HEK293 (cell line): ENCODE measurements around the gene MAP1LC3B2.

Source experiments
- CTCF ChIP-seq: fragments of 450-650 bp; formaldehyde crosslinking; IDR thresholded peaks from 2 replicates; pipeline ENCODE4 v1.5.1; 2016; ENCODE audit warnings: missing biosample characterization, missing genetic modification characterization
- YY1 ChIP-seq: fragments of 450-650 bp; formaldehyde crosslinking; IDR thresholded peaks from 2 replicates; pipeline ENCODE4 v1.5.1; 2018; ENCODE audit warnings: missing biosample characterization, missing genetic modification characterization
- ZBTB7A ChIP-seq: fragments of 450-650 bp; formaldehyde crosslinking; IDR thresholded peaks from 2 replicates; pipeline ENCODE4 v1.5.1; 2016; ENCODE audit warnings: low read depth, missing biosample characterization, missing genetic modification characterization
- ZNF211 ChIP-seq: fragments of 450-650 bp; formaldehyde crosslinking; IDR thresholded peaks from 2 replicates; pipeline ENCODE4 v1.5.1; 2016; ENCODE audit warnings: low read depth, missing biosample characterization, missing genetic modification characterization
- ZNF311 ChIP-seq: fragments of 450-650 bp; formaldehyde crosslinking; IDR thresholded peaks from 2 replicates; pipeline ENCODE4 v1.5.1; 2017; ENCODE audit warnings: missing biosample characterization, missing genetic modification characterization, borderline replicate concordance
- ZNF473 ChIP-seq: fragments of 450-650 bp; formaldehyde crosslinking; IDR thresholded peaks from 2 replicates; pipeline ENCODE4 v1.5.1; 2017; ENCODE audit warnings: missing biosample characterization, missing genetic modification characterization
- ZNF501 ChIP-seq: fragments of 450-650 bp; formaldehyde crosslinking; IDR thresholded peaks from 2 replicates; pipeline ENCODE4 v1.5.1; 2016; ENCODE audit warnings: missing biosample characterization, missing genetic modification characterization
- ZNF626 ChIP-seq: fragments of 450-650 bp; sonication (Bioruptor Pico); formaldehyde crosslinking; IDR thresholded peaks from 2 replicates; pipeline ENCODE4 v1.5.1; 2018; ENCODE audit warnings: missing biosample characterization, missing genetic modification characterization, inconsistent platforms
- ZNF704 ChIP-seq: fragments of 450-650 bp; formaldehyde crosslinking; IDR thresholded peaks from 2 replicates; pipeline ENCODE4 v1.5.1; 2016; ENCODE audit warnings: missing biosample characterization, missing genetic modification characterization
- ZNF707 ChIP-seq: fragments of 450-650 bp; formaldehyde crosslinking; IDR thresholded peaks from 2 replicates; pipeline ENCODE4 v1.5.1; 2016; ENCODE audit warnings: missing biosample characterization, missing genetic modification characterization
- ZNF768 ChIP-seq: fragments of 450-650 bp; formaldehyde crosslinking; IDR thresholded peaks from 2 replicates; pipeline ENCODE4 v1.5.1; 2018; ENCODE audit warnings: missing biosample characterization, mild to moderate bottlenecking, missing genetic modification characterization

- TF ChIP-seq CTCF (tag by site-specific recombination) (no peak), YY1 (tag by site-specific recombination) (no peak), ZNF707 (tag by site-specific recombination) (no peak), ZNF626 (no peak), ZBTB7A (tag by site-specific recombination) (no peak), ZNF211 (tag by site-specific recombination) (no peak), ZNF311 (no peak), ZNF501 (tag by site-specific recombination) (no peak), ZNF704 (no peak), ZNF768 (tag by site-specific recombination) (no peak), ZNF473 (tag by site-specific recombination) (no peak)
Observed at GRCh38 chr12:116533343-116534251, 25.6 kb upstream of the MAP1LC3B2 start.
